ENCODE results near the gene KMT2A. TPM values are rescaled to one million over a fixed set of nuclear protein-coding genes. Genes with fewer than 3 reads are reported as not detected.

The KMT2A gene
- total and polyA plus RNA-seq, 12 donors: 4.1 to 44.5 (median 34.6) TPM

DNA sequence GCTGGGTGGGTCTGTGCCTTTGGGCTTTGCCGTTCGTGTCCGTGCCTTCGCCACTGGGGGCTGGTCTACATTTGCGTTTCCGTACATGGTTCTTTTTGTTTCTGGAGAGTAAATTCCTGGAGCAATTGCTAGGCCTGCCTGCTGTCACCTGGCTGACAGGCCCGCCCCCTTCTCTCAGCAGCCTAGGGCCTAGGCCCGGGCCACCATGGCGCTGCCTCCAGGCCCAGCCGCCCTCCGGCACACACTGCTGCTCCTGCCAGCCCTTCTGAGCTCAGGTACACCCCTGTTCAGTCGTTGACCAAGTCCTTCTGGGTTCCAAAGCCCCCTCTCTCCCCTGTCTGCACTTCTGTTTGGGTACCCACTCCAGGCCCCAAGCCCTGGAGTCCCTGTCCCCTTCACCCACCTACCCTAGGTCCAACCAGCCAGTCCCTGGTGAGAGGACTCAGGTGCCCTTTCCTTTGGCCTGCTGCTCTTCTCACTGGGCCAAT, 95.3 kb downstream of the KMT2A start:
- peak overlapping the region in 5 of 10 donors; percentile 70 to 72 (median 70) for H3K27ac ChIP-seq
- intact Hi-C loops (cut with DNase I): loop anchor here in 1 of 10 donors (5.0 kb wide), 1 partner anchor 36 kb away; the partner anchor contains the start of gene IFT46
- H3K36me3 ChIP-seq: peaks cover 0 to 10% (median 0%) of the 10 kb centered on the region in 9 donors
- peak in 3 of 8 donors; percentile 15 to 27 (median 27) for ATAC-seq
- H3K4me3 ChIP-seq: peak overlapping the region in 9 of 10 donors; percentile 71 to 89 (median 81)
- no peak for DNase-seq
- peaks cover 0 to 14% (median 0%) of the 10 kb centered on the region in 7 donors for H3K27me3 ChIP-seq
- TF ChIP-seq, protein P1, sequence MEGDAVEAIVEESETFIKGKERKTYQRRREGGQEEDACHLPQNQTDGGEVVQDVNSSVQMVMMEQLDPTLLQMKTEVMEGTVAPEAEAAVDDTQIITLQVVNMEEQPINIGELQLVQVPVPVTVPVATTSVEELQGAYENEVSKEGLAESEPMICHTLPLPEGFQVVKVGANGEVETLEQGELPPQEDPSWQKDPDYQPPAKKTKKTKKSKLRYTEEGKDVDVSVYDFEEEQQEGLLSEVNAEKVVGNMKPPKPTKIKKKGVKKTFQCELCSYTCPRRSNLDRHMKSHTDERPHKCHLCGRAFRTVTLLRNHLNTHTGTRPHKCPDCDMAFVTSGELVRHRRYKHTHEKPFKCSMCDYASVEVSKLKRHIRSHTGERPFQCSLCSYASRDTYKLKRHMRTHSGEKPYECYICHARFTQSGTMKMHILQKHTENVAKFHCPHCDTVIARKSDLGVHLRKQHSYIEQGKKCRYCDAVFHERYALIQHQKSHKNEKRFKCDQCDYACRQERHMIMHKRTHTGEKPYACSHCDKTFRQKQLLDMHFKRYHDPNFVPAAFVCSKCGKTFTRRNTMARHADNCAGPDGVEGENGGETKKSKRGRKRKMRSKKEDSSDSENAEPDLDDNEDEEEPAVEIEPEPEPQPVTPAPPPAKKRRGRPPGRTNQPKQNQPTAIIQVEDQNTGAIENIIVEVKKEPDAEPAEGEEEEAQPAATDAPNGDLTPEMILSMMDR (IDR thresholded peaks at IDR 0.05): no peak
- peaks cover 4 to 25% (median 17%) of the 10 kb centered on the region in 9 donors for H3K4me1 ChIP-seq
- no peaks in the 10 kb centered on the region for H3K9me3 ChIP-seq
- WGBS, 2 donors: 26 to 36% methylated on average over 12 of the region's 12 CpGs

DNA sequence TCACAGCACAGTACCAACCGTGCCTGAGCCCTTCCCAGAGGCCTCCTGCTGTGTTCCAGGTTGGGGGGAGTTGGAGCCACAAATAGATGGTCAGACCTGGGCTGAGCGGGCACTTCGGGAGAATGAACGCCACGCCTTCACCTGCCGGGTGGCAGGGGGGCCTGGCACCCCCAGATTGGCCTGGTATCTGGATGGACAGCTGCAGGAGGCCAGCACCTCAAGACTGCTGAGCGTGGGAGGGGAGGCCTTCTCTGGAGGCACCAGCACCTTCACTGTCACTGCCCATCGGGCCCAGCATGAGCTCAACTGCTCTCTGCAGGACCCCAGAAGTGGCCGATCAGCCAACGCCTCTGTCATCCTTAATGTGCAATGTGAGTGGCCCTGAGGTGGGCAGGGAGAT, 95.8 kb downstream of the KMT2A start:
- Histone ChIP-seq H3K4me3 (no peak overlapping the region), H3K27ac (peak overlapping the region in 1 of 10 donors; percentile 72), H3K4me1 (peaks cover 4 to 25% (median 17%) of the 10 kb centered on the region in 9 donors), H3K27me3 (peaks cover 0 to 14% (median 0%) of the 10 kb centered on the region in 7 donors), H3K9me3 (no peaks in the 10 kb centered on the region), H3K36me3 (peaks cover 0 to 10% (median 0%) of the 10 kb centered on the region in 9 donors)
- intact Hi-C loops (cut with DNase I): loop anchor here in 1 of 10 donors (5.0 kb wide), 1 partner anchor 35 kb away; the partner anchor contains the start of gene IFT46
- TF ChIP-seq, protein P1 (IDR thresholded peaks at IDR 0.05): no peak
- no peak for DNase-seq
- no peak for ATAC-seq
- 88 to 89% methylated on average over 10 of the region's 10 CpGs for WGBS, 2 donors

DNA sequence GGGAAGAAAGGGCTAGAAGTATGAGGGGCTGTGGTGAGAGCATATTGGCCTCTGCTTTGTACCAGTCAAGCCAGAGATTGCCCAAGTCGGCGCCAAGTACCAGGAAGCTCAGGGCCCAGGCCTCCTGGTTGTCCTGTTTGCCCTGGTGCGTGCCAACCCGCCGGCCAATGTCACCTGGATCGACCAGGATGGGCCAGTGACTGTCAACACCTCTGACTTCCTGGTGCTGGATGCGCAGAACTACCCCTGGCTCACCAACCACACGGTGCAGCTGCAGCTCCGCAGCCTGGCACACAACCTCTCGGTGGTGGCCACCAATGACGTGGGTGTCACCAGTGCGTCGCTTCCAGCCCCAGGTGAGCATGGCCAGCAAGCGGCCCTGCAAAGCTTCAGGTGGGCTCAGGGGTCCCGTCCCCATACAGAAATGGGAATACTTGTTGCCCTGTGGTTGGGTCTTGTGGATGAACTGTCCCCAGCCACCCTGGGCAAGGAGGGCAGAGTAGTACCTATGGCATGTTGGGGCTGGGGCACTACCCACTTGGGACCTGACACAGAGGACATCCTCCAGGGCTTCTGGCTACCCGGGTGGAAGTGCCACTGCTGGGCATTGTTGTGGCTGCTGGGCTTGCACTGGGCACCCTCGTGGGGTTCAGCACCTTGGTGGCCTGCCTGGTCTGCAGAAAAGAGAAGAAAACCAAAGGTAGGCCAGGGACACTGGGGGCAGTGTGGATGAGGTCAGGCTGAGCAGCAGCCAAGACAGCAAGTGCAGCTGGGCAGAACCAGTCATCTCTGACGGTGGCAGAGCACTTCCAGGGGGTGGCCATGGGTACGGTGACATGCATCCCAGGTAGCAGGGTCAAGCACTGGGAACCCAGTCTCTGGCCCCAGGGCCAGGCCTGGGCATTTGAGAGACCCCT, 96.8 kb downstream of the KMT2A start:
- ATAC-seq (no peak), DNase-seq (no peak)
- Histone ChIP-seq H3K9me3 (no peaks in the 10 kb centered on the region), H3K27me3 (peaks cover 0 to 14% (median 0%) of the 10 kb centered on the region in 7 donors), H3K4me3 (no peak overlapping the region), H3K36me3 (peaks cover 0 to 10% (median 0%) of the 10 kb centered on the region in 9 donors), H3K27ac (no peak overlapping the region), H3K4me1 (peaks cover 4 to 25% (median 17%) of the 10 kb centered on the region in 9 donors)
- TF ChIP-seq, protein P1 (IDR thresholded peaks at IDR 0.05): no peak
- 92 to 95% methylated on average over 19 of the region's 19 CpGs for WGBS, 2 donors
- intact Hi-C loops (cut with DNase I): loop anchor here in 1 of 10 donors (5.0 kb wide), 1 partner anchor 34 kb away; the partner anchor contains the start of gene IFT46

Measured in heart right ventricle (tissue), 16 donors.